ENCODE results near the gene ACVR1. TPM values are rescaled to one million over a fixed set of nuclear protein-coding genes. Genes with fewer than 3 reads are reported as not detected.

The ACVR1 gene
- total and polyA plus RNA-seq, 2 of the 13 experiments (the other 11 are each of a cell fraction or from before 2014, with no cell fraction given) = 2.3 to 5.4 TPM

DNA sequence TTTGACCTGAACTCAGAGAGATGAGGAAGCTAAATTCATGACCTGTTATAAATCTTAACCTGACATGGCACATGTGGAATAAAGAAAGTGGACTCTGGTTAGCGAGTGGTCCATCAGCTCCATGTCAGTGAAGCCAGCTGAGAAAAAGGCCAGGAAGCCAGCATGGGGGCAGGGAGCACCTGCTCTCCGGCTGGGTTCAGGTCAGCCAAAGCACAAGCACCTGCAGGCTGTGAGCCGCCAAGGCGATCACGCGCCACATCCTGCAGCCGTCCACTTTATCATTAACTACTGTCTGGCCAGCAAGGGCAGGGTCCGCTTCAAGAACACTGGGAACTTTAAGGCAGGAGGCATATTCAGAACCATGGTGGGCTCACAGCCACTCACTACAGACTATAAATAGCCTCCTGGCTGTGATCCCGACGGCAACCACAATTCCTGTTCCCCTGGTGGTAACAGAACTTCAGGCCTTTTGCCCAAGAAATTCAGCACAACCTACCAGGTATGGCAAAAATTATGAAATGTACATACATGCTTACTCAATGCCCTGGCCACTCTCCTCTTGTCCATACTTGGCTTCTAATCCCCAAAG, 35.5 kb downstream of the ACVR1 start (continued):
- TF ChIP-seq, protein P1, sequence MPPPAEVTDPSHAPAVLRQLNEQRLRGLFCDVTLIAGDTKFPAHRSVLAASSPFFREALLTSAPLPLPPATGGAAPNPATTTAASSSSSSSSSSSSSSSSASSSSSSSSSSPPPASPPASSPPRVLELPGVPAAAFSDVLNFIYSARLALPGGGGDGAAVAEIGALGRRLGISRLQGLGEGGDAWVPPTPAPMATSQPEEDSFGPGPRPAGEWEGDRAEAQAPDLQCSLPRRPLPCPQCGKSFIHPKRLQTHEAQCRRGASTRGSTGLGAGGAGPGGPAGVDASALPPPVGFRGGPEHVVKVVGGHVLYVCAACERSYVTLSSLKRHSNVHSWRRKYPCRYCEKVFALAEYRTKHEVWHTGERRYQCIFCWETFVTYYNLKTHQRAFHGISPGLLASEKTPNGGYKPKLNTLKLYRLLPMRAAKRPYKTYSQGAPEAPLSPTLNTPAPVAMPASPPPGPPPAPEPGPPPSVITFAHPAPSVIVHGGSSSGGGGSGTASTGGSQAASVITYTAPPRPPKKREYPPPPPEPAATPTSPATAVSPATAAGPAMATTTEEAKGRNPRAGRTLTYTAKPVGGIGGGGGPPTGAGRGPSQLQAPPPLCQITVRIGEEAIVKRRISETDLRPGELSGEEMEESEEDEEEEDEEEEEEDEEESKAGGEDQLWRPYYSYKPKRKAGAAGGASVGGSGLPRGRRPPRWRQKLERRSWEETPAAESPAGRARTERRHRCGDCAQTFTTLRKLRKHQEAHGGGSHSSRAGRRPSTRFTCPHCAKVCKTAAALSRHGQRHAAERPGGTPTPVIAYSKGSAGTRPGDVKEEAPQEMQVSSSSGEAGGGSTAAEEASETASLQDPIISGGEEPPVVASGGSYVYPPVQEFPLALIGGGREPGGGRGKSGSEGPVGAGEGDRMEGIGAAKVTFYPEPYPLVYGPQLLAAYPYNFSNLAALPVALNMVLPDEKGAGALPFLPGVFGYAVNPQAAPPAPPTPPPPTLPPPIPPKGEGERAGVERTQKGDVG (CRISPR knock-in tag; IDR thresholded peaks at IDR 0.05; ENCODE audit: borderline replicate concordance) = peak; percentile 41; the same call in 1 of the 2 replicates
- TF ChIP-seq, protein P2, sequence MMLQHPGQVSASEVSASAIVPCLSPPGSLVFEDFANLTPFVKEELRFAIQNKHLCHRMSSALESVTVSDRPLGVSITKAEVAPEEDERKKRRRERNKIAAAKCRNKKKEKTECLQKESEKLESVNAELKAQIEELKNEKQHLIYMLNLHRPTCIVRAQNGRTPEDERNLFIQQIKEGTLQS (CRISPR knock-in tag; IDR thresholded peaks at IDR 0.05) = no peak
- TF ChIP-seq ZNF121 (CRISPR knock-in tag; IDR thresholded peaks at IDR 0.05) = peak; percentile 60
- 0 out of 2 replicates have a peak, but pooled peaks have one; percentile 59 for TF ChIP-seq TOE1 (CRISPR knock-in tag; IDR thresholded peaks at IDR 0.05)
- TF ChIP-seq, protein P3, sequence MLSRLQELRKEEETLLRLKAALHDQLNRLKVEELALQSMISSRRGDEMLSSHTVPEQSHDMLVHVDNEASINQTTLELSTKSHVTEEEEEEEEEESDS (CRISPR knock-in tag; IDR thresholded peaks at IDR 0.05; ENCODE audit: borderline replicate concordance) = no peak
- TF ChIP-seq, protein P4, sequence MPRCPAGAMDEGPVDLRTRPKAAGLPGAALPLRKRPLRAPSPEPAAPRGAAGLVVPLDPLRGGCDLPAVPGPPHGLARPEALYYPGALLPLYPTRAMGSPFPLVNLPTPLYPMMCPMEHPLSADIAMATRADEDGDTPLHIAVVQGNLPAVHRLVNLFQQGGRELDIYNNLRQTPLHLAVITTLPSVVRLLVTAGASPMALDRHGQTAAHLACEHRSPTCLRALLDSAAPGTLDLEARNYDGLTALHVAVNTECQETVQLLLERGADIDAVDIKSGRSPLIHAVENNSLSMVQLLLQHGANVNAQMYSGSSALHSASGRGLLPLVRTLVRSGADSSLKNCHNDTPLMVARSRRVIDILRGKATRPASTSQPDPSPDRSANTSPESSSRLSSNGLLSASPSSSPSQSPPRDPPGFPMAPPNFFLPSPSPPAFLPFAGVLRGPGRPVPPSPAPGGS (CRISPR knock-in tag; IDR thresholded peaks at IDR 0.05) = no peak
- no peak for TF ChIP-seq ZNF484 (CRISPR knock-in tag; IDR thresholded peaks at IDR 0.05; ENCODE audit: borderline replicate concordance, low read depth)
- no peak for TF ChIP-seq XBP1 (CRISPR knock-in tag; IDR thresholded peaks at IDR 0.05)
- peak; percentile 100 for TF ChIP-seq ZNF292 (CRISPR knock-in tag; IDR thresholded peaks at IDR 0.05; ENCODE audit: borderline replicate concordance, low read depth)
- TF ChIP-seq SNRNP70 (IDR thresholded peaks at IDR 0.05; ENCODE audit: low read depth, low read length) = no peak
- TF ChIP-seq, protein P5, sequence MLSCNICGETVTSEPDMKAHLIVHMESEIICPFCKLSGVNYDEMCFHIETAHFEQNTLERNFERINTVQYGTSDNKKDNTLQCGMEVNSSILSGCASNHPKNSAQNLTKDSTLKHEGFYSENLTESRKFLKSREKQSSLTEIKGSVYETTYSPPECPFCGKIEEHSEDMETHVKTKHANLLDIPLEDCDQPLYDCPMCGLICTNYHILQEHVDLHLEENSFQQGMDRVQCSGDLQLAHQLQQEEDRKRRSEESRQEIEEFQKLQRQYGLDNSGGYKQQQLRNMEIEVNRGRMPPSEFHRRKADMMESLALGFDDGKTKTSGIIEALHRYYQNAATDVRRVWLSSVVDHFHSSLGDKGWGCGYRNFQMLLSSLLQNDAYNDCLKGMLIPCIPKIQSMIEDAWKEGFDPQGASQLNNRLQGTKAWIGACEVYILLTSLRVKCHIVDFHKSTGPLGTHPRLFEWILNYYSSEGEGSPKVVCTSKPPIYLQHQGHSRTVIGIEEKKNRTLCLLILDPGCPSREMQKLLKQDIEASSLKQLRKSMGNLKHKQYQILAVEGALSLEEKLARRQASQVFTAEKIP (CRISPR knock-in tag; IDR thresholded peaks at IDR 0.05; ENCODE audit: borderline replicate concordance) = no peak
- 0 out of 2 replicates have a peak, but pooled peaks have one; percentile 44 for TF ChIP-seq CAMTA2 (CRISPR knock-in tag; IDR thresholded peaks at IDR 0.05; ENCODE audit: borderline replicate concordance)
- no peak for TF ChIP-seq RFX1 (IDR thresholded peaks at IDR 0.05)
- peak; percentile 42; the same call in 1 of the 2 replicates for TF ChIP-seq ZFP1 (CRISPR knock-in tag; IDR thresholded peaks at IDR 0.05)
- TF ChIP-seq, protein P6, sequence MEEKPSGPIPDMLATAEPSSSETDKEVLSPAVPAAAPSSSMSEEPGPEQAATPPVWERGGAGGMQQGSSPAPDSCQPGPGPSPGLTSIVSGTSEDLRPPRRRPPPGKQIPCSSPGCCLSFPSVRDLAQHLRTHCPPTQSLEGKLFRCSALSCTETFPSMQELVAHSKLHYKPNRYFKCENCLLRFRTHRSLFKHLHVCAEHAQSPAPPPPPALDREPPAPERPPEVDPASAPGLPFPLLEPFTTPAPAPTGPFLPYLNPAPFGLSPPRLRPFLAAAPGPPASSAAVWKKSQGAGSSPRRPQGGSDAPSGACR (CRISPR knock-in tag; IDR thresholded peaks at IDR 0.05) = peak; percentile 74; the same call in 1 of the 2 replicates
- TF ChIP-seq HCFC1 (IDR thresholded peaks at IDR 0.05; ENCODE audit: low read depth, low read length) = no peak
- no peak for TF ChIP-seq ZNF282 (IDR thresholded peaks at IDR 0.05; ENCODE audit: partially characterized antibody)
- TF ChIP-seq POGZ (CRISPR knock-in tag; IDR thresholded peaks at IDR 0.05) = peak; percentile 90
- TF ChIP-seq ZNF33B (CRISPR knock-in tag; IDR thresholded peaks at IDR 0.05) = no peak
- peak; percentile 52; the same call in 1 of the 2 replicates for TF ChIP-seq DR1 (CRISPR knock-in tag; IDR thresholded peaks at IDR 0.05)
- TF ChIP-seq, protein P7, sequence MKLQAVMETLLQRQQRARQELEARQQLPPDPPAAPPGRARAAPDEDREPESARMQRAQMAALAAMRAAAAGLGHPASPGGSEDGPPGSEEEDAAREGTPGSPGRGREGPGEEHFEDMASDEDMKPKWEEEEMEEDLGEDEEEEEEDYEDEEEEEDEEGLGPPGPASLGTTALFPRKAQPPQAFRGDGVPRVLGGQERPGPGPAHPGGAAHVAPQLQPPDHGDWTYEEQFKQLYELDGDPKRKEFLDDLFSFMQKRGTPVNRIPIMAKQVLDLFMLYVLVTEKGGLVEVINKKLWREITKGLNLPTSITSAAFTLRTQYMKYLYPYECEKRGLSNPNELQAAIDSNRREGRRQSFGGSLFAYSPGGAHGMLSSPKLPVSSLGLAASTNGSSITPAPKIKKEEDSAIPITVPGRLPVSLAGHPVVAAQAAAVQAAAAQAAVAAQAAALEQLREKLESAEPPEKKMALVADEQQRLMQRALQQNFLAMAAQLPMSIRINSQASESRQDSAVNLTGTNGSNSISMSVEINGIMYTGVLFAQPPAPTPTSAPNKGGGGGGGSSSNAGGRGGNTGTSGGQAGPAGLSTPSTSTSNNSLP (IDR thresholded peaks at IDR 0.05; ENCODE audit: low read depth, low read length) = no peak
